ENCODE data around the gene TCF21.

TCF21 gene

DNA sequence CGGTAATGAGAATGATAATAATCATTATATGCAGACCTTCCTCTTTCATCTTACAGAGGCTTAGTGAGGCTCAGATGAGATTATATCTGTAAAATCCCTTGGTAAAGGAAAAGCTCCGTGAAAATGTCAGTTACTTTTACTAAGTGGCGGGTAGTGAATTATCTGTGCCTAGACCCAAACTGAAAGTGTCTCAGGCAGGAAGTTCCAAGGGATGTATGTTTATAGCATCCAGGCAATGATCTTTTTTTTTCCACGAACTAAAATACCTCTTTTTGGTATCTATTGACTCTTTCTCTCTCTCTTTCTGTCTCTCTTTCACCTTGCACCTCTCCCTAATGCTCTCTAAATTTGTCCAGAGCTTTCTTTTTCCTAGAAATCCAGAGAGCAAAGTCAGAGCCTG is 5.0 kb downstream of the TCF21 start:
- DNase-seq (ENCODE audit: insufficient read length, low spot score), result no peak
- FAIRE-seq, result no peak
- TF ChIP-seq, protein P1, sequence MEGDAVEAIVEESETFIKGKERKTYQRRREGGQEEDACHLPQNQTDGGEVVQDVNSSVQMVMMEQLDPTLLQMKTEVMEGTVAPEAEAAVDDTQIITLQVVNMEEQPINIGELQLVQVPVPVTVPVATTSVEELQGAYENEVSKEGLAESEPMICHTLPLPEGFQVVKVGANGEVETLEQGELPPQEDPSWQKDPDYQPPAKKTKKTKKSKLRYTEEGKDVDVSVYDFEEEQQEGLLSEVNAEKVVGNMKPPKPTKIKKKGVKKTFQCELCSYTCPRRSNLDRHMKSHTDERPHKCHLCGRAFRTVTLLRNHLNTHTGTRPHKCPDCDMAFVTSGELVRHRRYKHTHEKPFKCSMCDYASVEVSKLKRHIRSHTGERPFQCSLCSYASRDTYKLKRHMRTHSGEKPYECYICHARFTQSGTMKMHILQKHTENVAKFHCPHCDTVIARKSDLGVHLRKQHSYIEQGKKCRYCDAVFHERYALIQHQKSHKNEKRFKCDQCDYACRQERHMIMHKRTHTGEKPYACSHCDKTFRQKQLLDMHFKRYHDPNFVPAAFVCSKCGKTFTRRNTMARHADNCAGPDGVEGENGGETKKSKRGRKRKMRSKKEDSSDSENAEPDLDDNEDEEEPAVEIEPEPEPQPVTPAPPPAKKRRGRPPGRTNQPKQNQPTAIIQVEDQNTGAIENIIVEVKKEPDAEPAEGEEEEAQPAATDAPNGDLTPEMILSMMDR (IDR thresholded peaks at IDR 0.05; ENCODE audit: insufficient read depth, missing control alignments), result no peak

DNA sequence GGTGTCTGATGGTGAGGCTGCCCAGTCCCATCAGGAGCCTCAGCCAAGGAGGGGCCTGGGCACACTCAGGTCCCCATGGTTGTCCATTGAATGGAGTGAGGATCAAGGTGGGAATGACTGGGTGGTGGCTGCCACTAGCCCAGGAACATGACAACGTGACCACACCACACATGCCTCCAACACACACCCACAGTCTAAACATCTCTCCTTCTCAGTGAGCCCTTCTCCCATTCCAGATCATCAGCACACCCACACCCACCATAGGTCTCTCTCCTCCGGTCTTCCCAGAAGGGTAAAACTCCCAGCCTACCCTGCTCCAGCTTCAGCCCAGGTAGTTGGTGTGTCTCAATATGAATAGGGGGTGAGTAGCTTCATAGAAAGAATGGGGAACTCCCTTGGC is 5.5 kb downstream of the TCF21 start:
- FAIRE-seq (no peak), DNase-seq (ENCODE audit: insufficient read length, low spot score) (no peak)
- TF ChIP-seq, protein P1 (IDR thresholded peaks at IDR 0.05; ENCODE audit: insufficient read depth, missing control alignments), result no peak

DNA sequence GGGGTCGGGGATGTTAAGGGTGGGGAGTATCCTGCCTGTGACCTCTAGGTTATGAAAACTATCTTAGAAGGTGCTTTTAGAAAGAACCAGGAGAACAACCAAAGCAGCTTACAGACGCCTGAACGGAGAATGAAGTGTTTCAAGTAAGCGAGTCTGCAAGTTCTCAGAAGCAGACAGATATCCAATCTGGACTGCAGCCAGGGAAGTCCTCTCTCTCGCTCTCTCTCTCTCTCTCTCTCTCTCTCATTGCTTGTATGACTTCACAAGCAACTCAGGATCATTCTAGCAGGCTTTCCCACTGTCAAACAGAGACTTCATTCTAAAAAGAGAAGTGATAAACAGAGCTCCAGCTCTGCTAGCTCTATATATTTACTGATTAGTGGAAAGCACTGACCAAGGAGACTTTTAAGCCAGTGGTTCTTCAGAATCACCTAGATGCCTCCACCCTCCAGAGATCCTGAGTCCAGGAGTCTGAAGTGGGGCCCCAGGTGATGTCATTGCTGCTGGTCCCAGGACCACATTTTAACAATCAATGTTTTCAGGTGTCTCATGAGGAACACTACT is 6.0 kb downstream of the TCF21 start:
- DNase-seq (ENCODE audit: insufficient read length, low spot score) (no peak), FAIRE-seq (no peak)
- TF ChIP-seq, protein P1 (IDR thresholded peaks at IDR 0.05; ENCODE audit: insufficient read depth, missing control alignments), result no peak

DNA sequence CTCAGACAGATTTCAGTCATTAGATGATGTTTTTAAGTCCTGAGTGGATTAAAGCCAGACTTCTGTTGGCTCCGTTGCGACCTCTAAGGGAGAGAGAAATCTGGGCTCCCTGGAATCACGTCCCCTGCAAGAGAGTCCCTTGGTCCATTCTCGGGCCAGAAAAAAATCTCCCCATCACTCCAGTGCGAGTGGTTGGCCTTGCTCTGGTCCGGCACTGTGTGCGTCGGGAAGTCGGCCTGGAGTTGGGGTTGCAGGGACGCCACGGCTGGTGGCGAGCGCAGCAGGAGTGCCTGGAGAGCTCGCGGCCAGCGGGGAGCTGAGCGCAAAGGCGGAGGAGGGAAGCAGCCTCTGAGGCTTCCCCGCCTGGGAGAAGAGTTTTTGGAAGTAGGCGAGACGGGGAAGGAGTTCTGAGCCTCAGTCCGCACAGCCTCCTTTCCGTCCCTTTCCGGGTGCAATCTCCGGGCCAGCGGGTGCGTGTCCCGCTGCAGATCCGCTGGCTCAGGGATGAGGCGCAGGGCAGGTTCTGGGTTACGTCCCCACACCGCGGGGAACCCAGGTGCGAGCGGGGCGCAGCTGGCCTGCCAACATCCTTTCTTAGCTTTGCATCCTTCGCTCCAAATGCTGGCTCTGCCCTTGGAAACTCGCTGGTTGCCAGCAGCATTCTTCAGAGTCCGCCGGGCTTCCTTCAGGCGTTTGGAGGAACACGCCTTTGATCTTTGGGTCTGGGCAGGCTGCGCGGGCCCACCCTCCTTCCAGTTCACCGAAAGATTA is 6.8 kb downstream of the TCF21 start:
- TF ChIP-seq, protein P1 (IDR thresholded peaks at IDR 0.05; ENCODE audit: insufficient read depth, missing control alignments), result no peak
- FAIRE-seq (no peak), DNase-seq (ENCODE audit: insufficient read length, low spot score) (no peak)

DNA sequence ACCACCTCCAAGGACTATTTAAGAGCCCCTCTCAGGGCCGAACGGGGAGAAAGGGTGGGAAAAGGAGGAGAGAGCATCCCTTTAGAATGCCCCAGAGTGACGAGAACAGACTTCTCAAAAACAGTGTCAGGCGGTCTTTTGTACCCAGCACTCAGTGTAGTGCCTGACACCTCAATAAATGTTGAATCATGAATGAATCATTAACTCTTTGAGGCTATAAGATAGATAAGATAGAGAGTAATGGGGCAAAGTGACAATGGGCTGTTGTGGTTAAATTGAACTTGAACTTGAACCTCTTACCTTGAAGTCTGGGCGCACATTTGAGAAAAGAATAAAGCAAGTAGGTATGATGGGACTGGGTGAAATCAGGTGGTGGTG is 7.4 kb downstream of the TCF21 start:
- FAIRE-seq, result no peak
- no peak for DNase-seq (ENCODE audit: insufficient read length, low spot score)
- TF ChIP-seq, protein P1 (IDR thresholded peaks at IDR 0.05; ENCODE audit: insufficient read depth, missing control alignments), result no peak

DNA sequence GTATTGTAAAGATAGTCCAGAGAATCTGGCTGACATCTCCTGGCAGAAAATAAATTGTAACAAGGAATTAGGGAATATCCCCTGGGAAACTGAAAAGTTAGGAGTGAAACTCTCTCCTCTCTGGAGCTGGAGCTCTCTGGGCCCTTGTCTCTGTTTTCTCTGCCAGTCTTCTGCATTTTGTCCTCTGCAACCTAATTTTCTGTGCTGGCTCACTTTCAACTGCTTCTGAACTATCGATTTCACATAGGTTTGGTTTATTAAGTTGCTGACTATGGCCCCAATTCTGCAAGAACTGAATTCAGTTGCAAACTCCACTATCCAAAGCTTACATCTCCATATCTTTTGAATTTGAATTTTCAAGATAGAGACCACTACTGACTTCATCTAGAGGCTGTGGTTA is 9.3 kb downstream of the TCF21 start:
- TF ChIP-seq, protein P1 (IDR thresholded peaks at IDR 0.05; ENCODE audit: insufficient read depth, missing control alignments), result no peak
- no peak for FAIRE-seq
- DNase-seq (ENCODE audit: insufficient read length, low spot score), result no peak

DNA sequence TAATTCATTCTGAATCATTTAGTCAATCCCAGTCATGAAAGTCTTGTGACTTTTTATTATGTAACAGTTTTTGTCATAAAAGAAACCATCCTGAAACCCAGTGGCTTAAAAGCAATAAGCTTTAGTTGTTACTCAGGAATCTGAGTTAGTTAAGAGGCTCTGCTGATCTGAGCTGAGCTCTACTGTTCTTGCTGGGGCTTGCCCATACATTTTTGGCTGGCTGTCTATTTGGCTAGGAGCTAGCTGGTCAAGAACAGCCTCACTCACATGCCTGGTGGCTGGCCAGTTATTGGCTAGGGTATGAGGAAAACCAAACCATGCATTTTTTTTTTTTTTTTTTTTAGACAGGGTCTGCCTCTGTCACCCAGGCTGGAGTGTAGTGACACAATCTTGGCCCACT is 10.6 kb downstream of the TCF21 start:
- FAIRE-seq (no peak), DNase-seq (ENCODE audit: insufficient read length, low spot score) (no peak)
- TF ChIP-seq, protein P1 (IDR thresholded peaks at IDR 0.05; ENCODE audit: insufficient read depth, missing control alignments), result no peak
